Fibroblast of lung (primary cell): ENCODE measurements around the gene SLC30A7.

Experiments used
- EZH2 ChIP-seq: IDR thresholded peaks from 2 replicates; pipeline ENCODE4 v1.5.1; 2012; ENCODE audit warnings: low read length, control low read depth, mild to moderate bottlenecking; ENCODE audit errors: missing control alignments
- TF ChIP-seq, protein P1 (sequence below), 2 donors: IDR thresholded peaks in 1 of 2; conservative IDR thresholded peaks in 1 of 2; 1 replicate in 1 of 2; 2 replicates in 1 of 2; pipeline ENCODE4 v1.5.1; 2011 to 2012; ENCODE audit warnings: low read length in 2 of 2, control low read depth in 1 of 2, inconsistent platforms in 1 of 2, low read depth in 1 of 2, mild to moderate bottlenecking in 1 of 2

DNA sequence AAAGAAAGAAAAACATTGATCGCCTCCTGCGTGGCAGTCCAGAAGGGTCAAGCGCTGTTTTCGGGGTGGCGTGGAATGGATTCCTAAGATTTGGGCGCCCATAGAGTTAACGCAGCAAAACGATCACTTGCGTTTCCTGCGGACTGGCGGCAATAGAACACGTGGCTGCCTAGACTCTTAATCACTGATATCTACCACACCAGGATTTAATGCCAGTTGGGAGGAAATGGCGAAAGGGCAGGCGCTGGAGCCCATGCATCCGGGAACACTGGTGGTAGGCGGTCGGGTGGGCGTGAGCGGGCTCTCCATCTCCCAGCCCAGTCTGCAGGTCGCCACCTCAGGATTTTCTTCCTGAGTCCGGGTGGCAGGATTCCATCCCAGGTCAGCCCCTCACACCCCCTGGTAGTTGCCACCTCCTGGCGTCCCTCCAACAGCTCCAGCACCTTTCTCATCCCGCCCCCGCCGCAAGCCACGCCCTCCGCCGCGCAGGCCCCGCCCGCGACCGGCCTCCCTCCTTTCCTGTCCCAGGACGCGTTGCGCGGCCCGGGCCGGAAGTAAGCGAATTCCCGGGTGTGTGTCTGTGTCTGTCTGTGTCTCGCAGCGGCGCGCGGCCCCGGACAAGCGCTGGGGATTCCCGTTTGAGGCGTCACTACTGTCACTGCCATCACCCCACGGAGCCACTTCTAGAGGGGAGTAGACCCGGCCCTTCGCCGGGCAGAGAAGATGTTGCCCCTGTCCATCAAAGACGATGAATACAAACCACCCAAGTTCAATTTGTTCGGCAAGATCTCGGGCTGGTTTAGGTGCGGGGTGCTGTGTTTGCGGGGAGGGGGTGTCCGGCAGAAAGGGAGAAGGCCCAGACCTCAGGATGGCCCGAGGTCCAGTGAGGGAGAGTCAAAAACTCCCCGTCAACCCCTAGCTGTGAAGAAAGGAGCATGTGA is at the start of gene SLC30A7:
- TF ChIP-seq, protein P1, sequence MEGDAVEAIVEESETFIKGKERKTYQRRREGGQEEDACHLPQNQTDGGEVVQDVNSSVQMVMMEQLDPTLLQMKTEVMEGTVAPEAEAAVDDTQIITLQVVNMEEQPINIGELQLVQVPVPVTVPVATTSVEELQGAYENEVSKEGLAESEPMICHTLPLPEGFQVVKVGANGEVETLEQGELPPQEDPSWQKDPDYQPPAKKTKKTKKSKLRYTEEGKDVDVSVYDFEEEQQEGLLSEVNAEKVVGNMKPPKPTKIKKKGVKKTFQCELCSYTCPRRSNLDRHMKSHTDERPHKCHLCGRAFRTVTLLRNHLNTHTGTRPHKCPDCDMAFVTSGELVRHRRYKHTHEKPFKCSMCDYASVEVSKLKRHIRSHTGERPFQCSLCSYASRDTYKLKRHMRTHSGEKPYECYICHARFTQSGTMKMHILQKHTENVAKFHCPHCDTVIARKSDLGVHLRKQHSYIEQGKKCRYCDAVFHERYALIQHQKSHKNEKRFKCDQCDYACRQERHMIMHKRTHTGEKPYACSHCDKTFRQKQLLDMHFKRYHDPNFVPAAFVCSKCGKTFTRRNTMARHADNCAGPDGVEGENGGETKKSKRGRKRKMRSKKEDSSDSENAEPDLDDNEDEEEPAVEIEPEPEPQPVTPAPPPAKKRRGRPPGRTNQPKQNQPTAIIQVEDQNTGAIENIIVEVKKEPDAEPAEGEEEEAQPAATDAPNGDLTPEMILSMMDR (conservative IDR thresholded peaks at IDR 0.05 in 1 of 2, IDR thresholded peaks at IDR 0.05 in 1 of 2; ENCODE audit: low read depth in 1 of 2, low read length in 2 of 2) = no peak
- no peak for TF ChIP-seq EZH2
